Neural crest cell (in vitro differentiated cells): ENCODE data around the gene CALML5. TPM values are rescaled to one million over a fixed set of nuclear protein-coding genes. Genes with fewer than 3 reads are reported as not detected.

Source experiments
- DNase-seq: peaks from one replicate; pipeline ENCODE4 v3.0.0; 2021; ENCODE audit warnings: low read depth, mixed read lengths, low spot score
- H3K27ac Mint-ChIP-seq: one replicate; pipeline ENCODE4 v1.8.0; 2021; ENCODE audit warnings: mild to moderate bottlenecking, mixed read lengths; ENCODE audit not compliant: unreplicated experiment
- H3K27me3 Mint-ChIP-seq: 2 replicates; pipeline ENCODE4 v1.8.0; 2021; ENCODE audit warnings: low read depth, mild to moderate bottlenecking, mixed read lengths
- H3K36me3 Mint-ChIP-seq: 2 replicates; pipeline ENCODE4 v1.8.0; 2021; ENCODE audit warnings: low read depth, mild to moderate bottlenecking, mixed read lengths
- H3K4me1 Mint-ChIP-seq: 2 replicates; pipeline ENCODE4 v1.8.0; 2021; ENCODE audit warnings: mixed read lengths
- H3K4me3 Mint-ChIP-seq: one replicate; pipeline ENCODE4 v1.8.0; 2021; ENCODE audit warnings: mild to moderate bottlenecking, mixed read lengths
- H3K9me3 Mint-ChIP-seq: 2 replicates; pipeline ENCODE4 v1.8.0; 2021; ENCODE audit warnings: mixed read lengths
- CTCF ChIP-seq: fragments of 200-600 bp; sonication (generic); conservative IDR thresholded peaks from 2 replicates; pipeline ENCODE4 v1.5.0; 2021; ENCODE audit warnings: antibody characterized with exemption, mild to moderate bottlenecking
- long read RNA-seq: library from polyadenylated mRNA; unstranded; transcript quantifications from one replicate; pipeline ENCODE4 v2.0.0, GENCODE V29; 2020
- total RNA-seq: library from RNA; stranded (reverse); gene quantifications from 2 replicates; pipeline ENCODE4 v1.2.1, GENCODE V29; 2021

The CALML5 gene
- total RNA-seq = not detected in 2 replicates
- long read RNA-seq = 0 reads

GRCh38 chr10:5499493-5500140 is at the start of gene CALML5:
Gene CALML5, minus strand, starts transcription at chr10:5499570. Its CDS starts 132 bp downstream, at chr10:5499438.
- Mint-ChIP-seq H3K27ac (peak within 1 kb of the TSS; percentile 65), H3K27me3 (no peaks in the 10 kb centered on the region), H3K4me1 (peaks cover 4% of the 10 kb centered on the region), H3K4me3 (no peak within 1 kb of the TSS), H3K9me3 (no peaks in the 10 kb centered on the region), H3K36me3 (no peaks in the 10 kb centered on the region)
- TF ChIP-seq CTCF = no peak
- DNase-seq = no peak

- no peak overlapping the region for H3K4me3 Mint-ChIP-seq
- no peak for TF ChIP-seq CTCF
- H3K27me3 Mint-ChIP-seq = no peaks in the 10 kb centered on the region
- no peak for DNase-seq
- H3K36me3 Mint-ChIP-seq = peaks cover 3% of the 10 kb centered on the region
- H3K9me3 Mint-ChIP-seq = peaks cover 3% of the 10 kb centered on the region
- peaks cover 11% of the 10 kb centered on the region for H3K4me1 Mint-ChIP-seq
- no peak overlapping the region for H3K27ac Mint-ChIP-seq
These were observed 48.7 kb upstream of the CALML5 start for GRCh38 chr10:5547931-5548660.

GRCh38 chr10:5547681-5547930 is 48.2 kb upstream of the CALML5 start:
- H3K27ac Mint-ChIP-seq = no peak overlapping the region

GRCh38 chr10:5546891-5547680 is 47.7 kb upstream of the CALML5 start:
- no peak overlapping the region for H3K4me3 Mint-ChIP-seq
- no peak for DNase-seq
- peaks cover 11% of the 10 kb centered on the region for H3K4me1 Mint-ChIP-seq
- H3K9me3 Mint-ChIP-seq = peaks cover 7% of the 10 kb centered on the region
- H3K27me3 Mint-ChIP-seq = no peaks in the 10 kb centered on the region
- TF ChIP-seq CTCF = no peak
- H3K27ac Mint-ChIP-seq = peak overlapping the region; percentile 79
- peaks cover 3% of the 10 kb centered on the region for H3K36me3 Mint-ChIP-seq

More at GRCh38 chr10:5547681-5547930, 48.2 kb upstream of the CALML5 start:
- DNase-seq = no peak
- Mint-ChIP-seq H3K36me3 (peaks cover 3% of the 10 kb centered on the region), H3K4me3 (no peak overlapping the region), H3K27me3 (no peaks in the 10 kb centered on the region), H3K4me1 (peaks cover 11% of the 10 kb centered on the region), H3K9me3 (peaks cover 7% of the 10 kb centered on the region)
- TF ChIP-seq CTCF = no peak

GRCh38 chr10:5545778-5546710 is 46.7 kb upstream of the CALML5 start:
- H3K27ac Mint-ChIP-seq = peak overlapping the region; percentile 79
- H3K9me3 Mint-ChIP-seq = peaks cover 7% of the 10 kb centered on the region
- peaks cover 5% of the 10 kb centered on the region for H3K36me3 Mint-ChIP-seq
- H3K4me3 Mint-ChIP-seq = no peak overlapping the region
- H3K4me1 Mint-ChIP-seq = peaks cover 11% of the 10 kb centered on the region
- H3K27me3 Mint-ChIP-seq = no peaks in the 10 kb centered on the region
- no peak for DNase-seq
- no peak for TF ChIP-seq CTCF
